Measurements from ENCODE around the gene NDUFS1.
"Not testable (repeated sequence)": the region's sequence is repeated elsewhere in the genome, so short reads cannot be mapped to it uniquely, and the experiment has no call there.

DNA sequence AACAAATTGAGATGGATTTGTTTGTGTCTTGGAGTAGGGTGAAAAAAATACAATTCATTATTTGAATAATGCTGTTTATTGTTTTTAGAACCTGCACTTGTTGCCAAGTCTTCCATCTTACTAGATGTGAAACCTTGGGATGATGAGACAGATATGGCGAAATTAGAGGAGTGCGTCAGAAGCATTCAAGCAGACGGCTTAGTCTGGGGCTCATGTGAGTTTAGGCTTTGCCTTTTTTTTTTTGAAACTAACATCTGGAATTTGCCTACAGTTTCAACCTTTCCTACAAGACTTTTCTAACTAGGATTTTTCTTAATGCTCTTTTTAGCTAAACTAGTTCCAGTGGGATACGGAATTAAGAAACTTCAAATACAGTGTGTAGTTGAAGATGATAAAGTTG lies 3.2 kb upstream of the NDUFS1 start:
- not testable (repeated sequence) for TF ChIP-seq CTCF (IDR thresholded peaks at IDR 0.05 in 8 of 11, conservative IDR thresholded peaks at IDR 0.05 in 3 of 11); POLR2A (IDR thresholded peaks at IDR 0.05); POLR2AphosphoS5 (IDR thresholded peaks at IDR 0.05)
